Left lobe of liver (tissue), 2 donors: ENCODE results near the gene KLHDC4. TPM values are rescaled to one million over a fixed set of nuclear protein-coding genes. Genes with fewer than 3 reads are reported as not detected.
A peak's percentile ranks its signal among the peaks of the same experiment; 100 is the strongest.

Experiments
- ATAC-seq: fragments of 200-7000 bp; cut with Tn5 transposase; one replicate; pipeline ENCODE4 v1.9.1; 2020; ENCODE audit warnings: mild to moderate bottlenecking, moderate library complexity
- DNase-seq: peaks from one replicate; pipeline ENCODE4 v3.0.0-alpha.2; 2020; ENCODE audit warnings: low spot score
- total RNA-seq: library from RNA; stranded (reverse); gene quantifications from one replicate; pipeline ENCODE4 v1.2.1, GENCODE V29; 2021
- donor health status: DM: no; HTN: no; CAD: no; lungs with moderate emphysema.
- donor health status: DM: no; HTN: yes; CAD: no.

Gene KLHDC4
- total RNA-seq, 1 donor from 2014 or later: 17.2 TPM

- ATAC-seq: no peak
- no peak for DNase-seq
Measured at GRCh38 chr16:87666919-87667318, 98.9 kb downstream of the KLHDC4 start.

DNA sequence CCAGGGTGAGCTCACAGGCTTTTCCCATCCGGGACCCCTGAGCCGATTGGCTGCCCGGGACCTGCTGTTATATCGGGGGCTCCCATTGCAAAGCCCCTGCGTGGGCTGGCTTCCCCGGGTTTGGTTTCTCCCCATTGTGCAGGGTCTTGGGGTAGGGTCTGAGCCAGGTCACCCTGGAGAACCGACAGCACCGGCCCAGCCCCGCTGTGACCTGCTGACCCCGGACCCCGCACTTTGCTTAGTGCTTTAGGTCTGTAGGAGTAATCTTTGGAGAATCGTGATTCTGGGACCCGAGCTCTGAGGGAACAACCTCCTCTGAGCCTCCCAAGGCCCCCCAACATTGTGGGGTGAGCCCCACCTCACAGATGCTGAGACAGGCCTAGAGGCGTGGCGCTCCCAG, 100.6 kb downstream of the KLHDC4 start:
- no peak for ATAC-seq
- DNase-seq: no peak

- ATAC-seq: no peak
- no peak for DNase-seq
Measured at GRCh38 chr16:87664792-87665191, 101.0 kb downstream of the KLHDC4 start.

GRCh38 chr16:87662254-87663204, 103.3 kb downstream of the KLHDC4 start:
- ATAC-seq (no peak), DNase-seq (no peak)

DNA sequence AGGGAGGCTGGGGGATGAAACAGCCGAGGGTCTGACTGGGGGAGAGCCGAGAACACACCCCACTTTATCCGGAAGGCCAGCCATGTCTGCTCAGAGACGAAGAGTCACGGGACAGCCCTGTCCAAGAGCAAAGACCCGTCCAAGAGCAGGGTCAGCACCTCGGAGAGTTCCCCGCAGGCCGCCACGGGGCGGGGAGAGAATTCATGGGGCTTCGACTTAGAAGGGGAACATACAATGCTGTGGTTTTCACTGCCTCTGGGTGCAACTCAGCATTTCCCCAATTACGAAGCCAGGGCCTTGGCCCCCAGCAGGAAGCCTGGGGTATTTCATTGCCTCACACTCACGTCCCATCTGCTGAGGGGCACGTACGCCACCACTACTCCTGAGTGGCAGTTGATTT, 104.2 kb downstream of the KLHDC4 start:
- no peak for DNase-seq
- ATAC-seq: peak; percentile 44

- ATAC-seq (no peak), DNase-seq (no peak)
Measured at GRCh38 chr16:87658564-87659225, 107.1 kb downstream of the KLHDC4 start.

Other genes with a start within 250 kb of the KLHDC4 start
- not detected for gene JPH3, start 163.5 kb downstream of the KLHDC4 start, total RNA-seq
- 13.4 TPM for gene SLC7A5, start 103.5 kb upstream of the KLHDC4 start, total RNA-seq
- gene CA5A, start 170.5 kb upstream of the KLHDC4 start, total RNA-seq: 35.7 TPM
- 22.4 TPM for gene BANP, start 185.4 kb upstream of the KLHDC4 start, total RNA-seq